Fibroblast of skin of left quadriceps (primary cell): ENCODE measurements around the gene SUPT3H.
"Not testable (repeated sequence)": the region's sequence is repeated elsewhere in the genome, so short reads cannot be mapped to it uniquely, and the experiment has no call there.

ENCODE experiments used
- DNase-seq, 2 experiments: peaks; one replicate each; pipeline ENCODE4 v3.0.0-alpha.2; 2013; ENCODE audit warnings: low read depth in 2 of 2

Gene SUPT3H

GRCh38 chr6:45067446-45067845 is 310.3 kb downstream of the SUPT3H start:
- DNase-seq: not testable (repeated sequence)

- not testable (repeated sequence) for DNase-seq
Measured at GRCh38 chr6:45062659-45063058, 315.1 kb downstream of the SUPT3H start.

GRCh38 chr6:45057711-45058110 is 320.0 kb downstream of the SUPT3H start:
- no peak for DNase-seq

- no peak for DNase-seq
Measured at GRCh38 chr6:45054610-45055009, 323.1 kb downstream of the SUPT3H start.

- no peak for DNase-seq
Measured at GRCh38 chr6:45052325-45052724, 325.4 kb downstream of the SUPT3H start.

GRCh38 chr6:45049188-45049843 is 328.4 kb downstream of the SUPT3H start:
- no peak for DNase-seq

- DNase-seq: no peak
Measured at GRCh38 chr6:45047573-45047972, 330.2 kb downstream of the SUPT3H start.

GRCh38 chr6:45045253-45045601 is 332.5 kb downstream of the SUPT3H start:
- no peak for DNase-seq

GRCh38 chr6:45044510-45045252 is 333.1 kb downstream of the SUPT3H start:
- no peak for DNase-seq

GRCh38 chr6:45044086-45044485 is 333.6 kb downstream of the SUPT3H start:
- DNase-seq: no peak

GRCh38 chr6:45042673-45043072 is 335.1 kb downstream of the SUPT3H start:
- DNase-seq: not testable (repeated sequence)

GRCh38 chr6:45038226-45038625 is 339.5 kb downstream of the SUPT3H start:
- DNase-seq: no peak

GRCh38 chr6:45036103-45036502 is 341.6 kb downstream of the SUPT3H start:
- no peak for DNase-seq

GRCh38 chr6:45032426-45032825 is 345.3 kb downstream of the SUPT3H start:
- DNase-seq: no peak

GRCh38 chr6:45031601-45032000 is 346.1 kb downstream of the SUPT3H start:
- DNase-seq: no peak

GRCh38 chr6:45027126-45027525 is 350.6 kb downstream of the SUPT3H start:
- no peak for DNase-seq

GRCh38 chr6:45026003-45026516 is 351.7 kb downstream of the SUPT3H start:
- no peak for DNase-seq

GRCh38 chr6:45024610-45025009 is 353.1 kb downstream of the SUPT3H start:
- no peak for DNase-seq

GRCh38 chr6:45021676-45022075 is 356.1 kb downstream of the SUPT3H start:
- DNase-seq: no peak

- DNase-seq: no peak
Measured at GRCh38 chr6:45012687-45013086, 365.0 kb downstream of the SUPT3H start.

GRCh38 chr6:45009576-45009975 is 368.2 kb downstream of the SUPT3H start:
- no peak for DNase-seq

GRCh38 chr6:45006893-45007292 is 370.8 kb downstream of the SUPT3H start:
- DNase-seq: no peak

- no peak for DNase-seq
Measured at GRCh38 chr6:45003961-45004360, 373.8 kb downstream of the SUPT3H start.
